Left renal cortex interstitium (tissue), 4 donors: ENCODE data around the gene PTP4A2. TPM values are rescaled to one million over a fixed set of nuclear protein-coding genes. Genes with fewer than 3 reads are reported as not detected.

Source experiments
- DNase-seq, 4 donors: peaks; one replicate each; pipeline ENCODE4 v3.0.0-alpha.2; 2013; ENCODE audit warnings: low read depth in 4 of 4, low spot score in 2 of 4, missing footprints in 1 of 4
- polyA plus RNA-seq, 4 donors: library from polyadenylated mRNA; unstranded; fragments of 120-200 nt; gene quantifications; one replicate each; pipeline ENCODE4 v1.2.1, GENCODE V29; 2013; ENCODE audit not compliant: insufficient read length in 4 of 4

The PTP4A2 gene
- 100 to 1,000 TPM; 164 to 238 (median 225) TPM for polyA plus RNA-seq

DNA sequence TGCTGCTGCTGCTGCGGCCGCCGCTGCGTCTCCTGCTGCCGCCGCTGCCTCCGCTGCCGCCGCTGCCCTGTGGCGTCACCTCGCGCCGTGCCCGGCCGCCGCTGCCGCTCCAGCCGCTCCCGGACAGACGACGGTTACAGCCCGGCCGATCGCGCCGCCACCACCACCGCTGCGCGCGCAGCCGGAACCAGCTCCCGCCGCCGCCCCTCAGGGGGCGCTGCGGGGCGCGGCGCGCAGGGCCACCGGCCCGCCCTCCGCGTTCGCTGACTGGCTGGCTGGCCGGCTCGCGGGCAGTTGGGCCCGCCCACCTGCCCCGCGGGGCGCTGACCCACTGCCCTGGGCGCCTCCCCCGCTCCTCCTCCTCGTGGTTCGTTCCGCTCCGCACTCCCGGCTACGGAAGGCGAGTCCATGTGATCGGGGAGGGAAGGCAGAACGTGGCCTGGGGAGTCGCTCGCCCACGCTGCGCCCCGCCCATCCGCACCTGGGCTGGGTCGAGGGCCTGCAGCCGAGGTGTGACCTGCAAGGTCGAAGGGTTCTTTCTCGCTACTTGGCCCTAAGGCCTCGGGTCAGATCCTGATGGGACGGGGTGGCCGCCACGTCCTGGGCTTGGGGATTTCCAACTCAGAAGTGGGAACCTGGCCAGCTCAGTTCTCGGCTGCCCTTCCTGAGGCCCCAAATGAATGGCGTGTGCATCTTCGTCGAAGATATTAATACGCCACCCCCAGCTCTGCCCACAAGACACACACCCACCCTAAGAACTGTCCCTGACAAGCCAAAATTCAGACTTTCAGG lies at the start of gene PTP4A2:
Gene PTP4A2 (minus strand): TSS at position 185 of the 792 bp plus-strand sequence. CDS start 19,303 bp downstream, outside the sequence.
- DNase-seq = peak in 2 of 4 donors; percentile 81 to 84

GRCh38 chr1:31987135-31987619 lies 49.0 kb upstream of the PTP4A2 start:
- DNase-seq = no peak

DNA sequence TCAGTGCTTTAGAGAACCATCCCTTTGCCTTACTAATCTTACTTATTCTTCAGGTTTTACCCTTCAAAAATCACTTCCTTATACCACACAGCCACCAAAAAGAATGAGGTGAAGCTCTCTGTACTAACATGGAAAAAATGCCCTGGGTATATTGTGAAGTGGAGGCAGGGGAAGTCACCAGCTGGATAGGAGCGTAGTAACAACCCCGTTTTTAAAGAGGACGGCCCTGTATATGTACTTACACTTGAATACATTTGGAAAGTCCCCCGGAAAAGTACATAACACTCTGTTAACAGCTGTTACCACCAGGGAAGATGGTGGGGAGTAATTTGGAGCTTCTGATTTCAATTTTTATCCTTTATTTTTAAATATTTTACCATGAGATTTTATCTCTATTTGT lies 47.3 kb upstream of the PTP4A2 start:
- no peak for DNase-seq

DNA sequence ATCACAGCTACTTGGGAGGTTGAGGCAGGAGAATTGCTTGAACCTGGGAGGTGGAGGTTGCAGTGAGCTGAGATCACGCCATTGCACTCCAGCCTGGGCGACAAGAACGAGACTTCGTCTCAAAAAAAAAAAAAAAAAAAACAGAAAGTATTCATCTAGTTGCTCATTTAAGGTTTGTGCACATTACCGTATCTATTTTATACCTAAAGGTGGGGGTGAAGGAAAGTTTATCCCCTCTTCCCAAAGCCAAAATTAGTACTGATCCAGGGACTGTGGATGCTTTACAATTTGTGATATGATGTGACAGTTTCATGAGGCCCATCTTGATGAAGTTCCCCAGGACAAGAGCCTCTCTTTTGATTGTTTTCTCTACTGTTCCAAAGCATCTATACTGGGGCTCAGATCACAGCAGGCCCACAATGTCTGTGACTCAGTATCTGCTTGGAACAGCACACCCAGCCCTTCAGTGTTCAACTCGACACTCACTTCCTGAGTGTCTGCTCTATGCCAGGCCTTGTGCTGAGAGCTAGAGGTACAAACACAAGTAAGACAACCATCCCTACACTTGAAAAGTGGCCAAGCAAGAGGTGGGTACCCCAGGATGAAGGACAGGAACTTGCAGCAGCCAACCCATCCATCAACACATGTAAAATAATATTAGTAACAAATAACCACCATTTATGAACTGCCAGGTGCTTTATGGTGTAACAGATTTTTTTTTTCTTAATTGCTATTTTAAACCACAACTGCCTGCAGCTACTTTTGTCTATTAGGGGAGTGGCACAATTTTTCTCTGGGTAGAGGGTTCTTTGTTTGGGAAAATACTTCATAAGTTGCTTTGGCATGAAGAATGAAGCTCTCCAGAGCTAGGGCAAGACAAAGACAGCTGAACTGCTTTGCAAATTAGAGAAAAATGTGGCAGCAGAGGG lies 46.5 kb upstream of the PTP4A2 start:
- no peak for DNase-seq

DNA sequence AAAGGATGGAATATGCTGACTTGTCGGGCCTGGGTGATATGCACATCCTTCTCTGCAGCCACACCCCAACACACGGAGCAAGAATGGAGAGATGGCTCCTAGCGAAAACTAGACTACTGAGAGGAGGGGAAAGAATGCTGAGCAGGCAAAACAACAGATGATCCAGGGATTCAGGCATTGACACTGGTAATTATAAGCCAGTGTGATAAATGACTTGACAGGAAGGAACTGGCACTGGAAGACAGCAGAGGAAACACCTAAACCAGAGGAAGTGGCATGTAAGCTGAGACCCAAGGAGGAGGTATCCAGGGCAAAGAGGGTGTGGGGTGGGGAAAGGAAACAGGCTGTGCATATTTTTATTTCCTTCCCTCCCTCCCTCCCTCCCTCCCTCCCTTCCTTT lies 43.8 kb upstream of the PTP4A2 start:
- DNase-seq = no peak

GRCh38 chr1:31981456-31981839 lies 43.3 kb upstream of the PTP4A2 start:
- DNase-seq = no peak

DNA sequence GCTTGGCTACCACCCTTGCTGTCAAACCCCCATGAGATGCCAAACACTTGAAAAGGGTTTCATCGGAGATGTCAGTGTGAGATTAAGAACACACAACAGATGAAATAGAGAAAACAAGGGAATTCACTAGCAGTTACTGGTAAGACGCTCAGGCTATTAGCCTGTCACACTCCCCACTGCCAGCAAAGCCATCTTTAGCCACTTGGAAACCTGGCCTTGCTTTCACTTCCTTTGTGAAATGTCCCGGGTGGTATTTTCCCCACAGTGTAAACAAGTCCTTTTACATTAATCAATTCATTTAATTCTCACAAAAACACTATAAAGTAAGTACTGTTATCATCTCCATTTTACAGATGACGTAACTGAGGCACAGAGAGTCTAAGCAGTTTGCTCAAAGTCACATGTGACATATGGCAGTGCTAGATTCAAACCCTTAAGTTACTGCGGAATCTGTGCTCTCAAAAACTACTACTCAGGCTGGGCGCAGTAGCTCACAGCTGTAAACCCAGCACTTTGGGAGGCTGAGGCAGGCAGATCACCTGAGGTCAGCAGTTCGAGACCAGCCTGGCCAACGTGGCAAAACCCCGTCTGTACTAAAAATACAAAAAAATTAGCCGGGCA lies 42.8 kb upstream of the PTP4A2 start:
- no peak for DNase-seq

GRCh38 chr1:31978843-31979400 lies 40.8 kb upstream of the PTP4A2 start:
- no peak for DNase-seq

DNA sequence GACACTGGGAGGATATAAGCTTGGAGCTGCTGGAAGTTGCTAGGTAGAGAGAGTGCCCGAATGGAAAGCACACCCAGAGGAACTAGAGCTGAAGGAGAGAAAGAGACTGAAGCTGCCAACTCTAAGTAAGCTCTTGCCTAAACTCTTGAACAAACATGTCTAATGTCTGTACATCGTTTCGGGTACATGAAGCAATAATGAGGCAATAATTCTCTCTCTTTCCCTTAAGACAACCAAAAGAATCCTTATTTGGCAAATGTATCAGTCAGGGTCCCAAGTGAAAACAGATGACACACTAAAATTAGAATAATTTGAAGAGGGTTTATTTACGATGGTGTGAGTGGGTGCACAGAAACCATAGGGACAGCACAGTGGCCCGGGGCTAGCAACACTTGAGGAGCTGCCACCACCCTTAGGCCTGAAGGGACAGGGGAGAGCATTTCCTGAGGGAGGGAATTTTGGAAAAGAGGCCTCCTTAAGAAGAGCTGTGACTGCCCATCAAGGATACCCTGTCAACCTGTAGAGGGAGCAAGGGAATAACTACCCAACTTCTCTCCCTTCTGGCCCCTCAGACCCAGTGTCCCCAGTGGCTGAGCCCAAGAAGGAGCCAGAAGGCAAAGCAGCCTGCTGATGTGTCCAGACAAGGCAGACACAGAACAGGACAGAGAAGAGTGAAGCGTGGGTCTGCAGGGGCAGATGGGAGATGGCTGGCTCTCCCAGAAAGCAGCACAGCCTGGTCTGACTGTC lies 39.4 kb upstream of the PTP4A2 start:
- no peak for DNase-seq

DNA sequence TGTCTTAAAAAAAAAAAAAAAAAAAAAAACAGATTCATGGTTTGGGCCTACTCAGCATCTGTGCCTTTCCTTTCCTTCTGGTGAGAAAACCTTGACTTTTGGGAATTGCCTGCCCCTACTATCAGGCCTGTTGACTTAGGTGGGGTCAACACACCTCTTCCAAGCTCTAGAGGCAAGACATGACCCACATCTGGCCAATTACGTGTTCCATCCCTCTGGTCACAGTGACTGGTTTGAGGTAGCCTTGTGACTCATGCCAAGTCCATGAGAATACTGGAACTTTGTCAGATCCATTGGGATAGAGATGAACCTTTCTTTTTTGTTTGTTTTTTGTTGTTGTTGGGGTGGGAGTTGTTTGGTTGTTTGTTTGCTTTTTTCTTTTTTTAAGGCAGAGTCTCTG lies 38.2 kb upstream of the PTP4A2 start:
- DNase-seq = no peak

GRCh38 chr1:31970873-31971272 lies 32.7 kb upstream of the PTP4A2 start:
- no peak for DNase-seq

DNA sequence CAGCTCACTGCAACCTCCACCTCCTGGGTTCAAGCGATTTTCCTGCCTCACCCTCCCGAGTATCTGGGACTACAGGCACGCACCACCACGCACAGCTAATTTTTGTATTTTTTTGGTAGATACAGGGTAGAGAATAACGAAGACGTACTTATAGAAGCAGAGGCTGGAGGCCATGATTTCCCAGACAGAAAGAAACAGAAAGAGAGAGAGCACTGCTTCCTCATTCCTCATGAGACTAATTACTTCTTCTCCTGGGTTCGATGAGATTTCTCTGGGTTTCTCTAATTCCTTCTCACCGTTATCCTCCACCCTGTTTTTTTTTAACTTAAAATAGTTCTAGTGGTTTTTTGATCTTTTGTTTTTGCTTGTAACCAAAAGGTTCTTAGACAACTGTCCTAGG lies 23.4 kb upstream of the PTP4A2 start:
- DNase-seq = no peak

DNA sequence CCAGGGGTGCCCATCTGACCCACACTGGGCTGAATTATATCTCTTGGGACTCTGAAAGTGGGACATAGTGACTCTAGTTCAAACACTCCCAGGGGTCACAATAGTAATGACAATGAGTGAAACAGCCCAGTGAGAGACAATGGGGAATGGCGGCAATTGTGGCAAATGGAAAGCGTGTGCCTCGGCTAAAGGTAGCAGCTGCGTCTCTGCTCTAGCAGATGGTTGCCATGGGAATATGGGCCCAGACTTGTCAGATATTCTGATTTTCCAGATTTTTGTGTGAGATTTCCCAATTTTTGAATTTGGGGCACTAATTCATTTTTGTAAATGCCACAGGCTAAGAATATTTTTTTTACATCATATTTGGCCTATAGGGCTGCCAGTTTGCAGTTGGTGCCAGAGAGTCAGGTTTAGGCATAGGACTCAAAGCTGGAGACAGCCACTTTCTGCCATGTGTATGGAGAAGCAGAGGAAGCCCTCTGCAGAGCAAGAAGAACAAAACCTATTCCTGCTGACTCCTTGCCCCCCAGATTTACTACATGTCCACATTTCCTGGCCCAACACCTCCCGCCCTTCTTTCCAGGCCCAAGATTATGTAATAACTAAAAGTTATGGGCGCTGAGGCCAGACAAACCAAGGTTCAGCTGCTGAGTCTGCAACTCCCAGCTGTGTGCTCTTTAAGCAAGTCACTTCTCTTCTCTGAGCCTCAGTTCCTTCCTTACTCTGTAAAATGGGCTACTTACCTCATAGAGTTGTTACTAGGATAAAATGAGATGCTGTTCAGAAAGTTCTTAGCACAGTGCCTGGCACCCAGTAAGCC lies 21.6 kb upstream of the PTP4A2 start:
- no peak for DNase-seq

- no peak for DNase-seq
These were observed 19.8 kb upstream of the PTP4A2 start for GRCh38 chr1:31957701-31958674.

DNA sequence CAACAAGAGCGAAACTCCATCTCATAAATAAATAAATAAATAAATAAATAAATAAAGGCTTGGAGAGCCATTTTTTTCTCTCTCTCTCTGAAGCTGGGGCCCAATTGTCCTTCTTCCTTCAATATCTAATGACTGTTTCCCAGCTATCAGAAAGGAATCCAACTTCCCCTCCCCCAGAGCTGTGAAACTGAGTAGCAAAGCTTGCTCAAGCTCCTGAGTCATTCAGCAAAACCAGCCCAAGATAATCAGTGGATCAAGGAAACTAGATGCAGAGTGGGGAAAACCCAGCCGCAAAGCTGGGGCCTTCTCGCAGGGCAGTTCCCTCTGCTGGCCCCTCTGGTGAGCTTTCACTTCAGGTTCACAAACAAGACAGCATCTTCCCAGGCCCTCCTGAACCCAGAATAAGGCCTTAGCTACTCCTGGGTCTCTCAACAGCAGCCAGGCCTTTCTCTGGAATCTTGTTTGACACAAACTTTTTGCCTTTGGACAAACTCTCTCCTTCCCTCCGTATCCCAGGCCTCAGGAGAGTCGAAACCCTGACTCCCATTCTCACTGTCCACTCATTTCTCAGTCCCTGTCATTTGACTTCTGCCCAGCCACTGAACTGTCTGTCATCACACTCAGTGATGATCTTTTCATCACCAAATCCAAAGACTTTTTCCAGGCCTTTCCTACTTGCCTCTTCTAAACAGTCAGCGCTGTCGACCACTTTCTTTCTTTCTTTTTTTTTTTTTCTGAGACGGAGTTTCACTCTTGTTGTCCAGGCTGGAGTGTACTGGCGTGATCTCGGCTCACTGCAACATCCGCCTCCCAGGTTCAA lies 18.0 kb upstream of the PTP4A2 start:
- no peak for DNase-seq

GRCh38 chr1:31954607-31955283 lies 16.6 kb upstream of the PTP4A2 start:
- DNase-seq = no peak

GRCh38 chr1:31952825-31953220 lies 14.7 kb upstream of the PTP4A2 start:
- no peak for DNase-seq
